K562 (cell line): ENCODE data around the gene CNTN5. TPM values are rescaled to one million over a fixed set of nuclear protein-coding genes. Genes with fewer than 3 reads are reported as not detected.

Source experiments
- ATAC-seq: fragments of 200-7000 bp; cut with Tn5 transposase; 3 replicates; pipeline ENCODE4 v1.9.1; 2020; ENCODE audit warnings: moderate library complexity
- BruUV-seq: library from RNA; stranded (reverse); fragments of 400-500 nt; replicated peaks from 2 replicates; lab custom pipeline; 2021; lab: Mats Ljungman, UMichigan
- CTCF ChIA-PET: fragments of 300-600 bp; formaldehyde crosslinking; extraction: SDS; loops from one replicate; lab custom pipeline; 2021; ENCODE audit warnings: low intra/inter-chr PET ratio; lab: Yijun Ruan, JAX
- POLR2A ChIA-PET: fragments of 300-600, 350-650 bp; sonication (Branson Sonifier 250); formaldehyde crosslinking; extraction: SDS; loops from one replicate; lab custom pipeline; 2021; ENCODE audit warnings: antibody characterized with exemption, inconsistent platforms; lab: Yijun Ruan, JAX
- DNase-seq, 4 experiments: peaks; one replicate each; pipeline versions ENCODE4 v3.0.0 to v3.0.0-alpha.2; 2011 to 2018; ENCODE audit warnings: low spot score in 3 of 4, mixed read lengths in 3 of 4; ENCODE audit errors: extremely low read depth in 1 of 4
- FAIRE-seq: peaks from 2 replicates; lab custom pipeline; 2011; peaks lifted over from hg19 to GRCh38; lab: Jason Lieb, UNC
- H2AFZ ChIP-seq: 2 replicates; pipeline ENCODE4 v1.6.0; 2011; ENCODE audit warnings: low read depth, low read length, control low read depth, inconsistent platforms
- H3K27ac ChIP-seq: fragments of 200-600 bp; 3 replicates; pipeline ENCODE4 v1.8.0; 2011; ENCODE audit warnings: low read depth, mild to moderate bottlenecking, control low read depth, inconsistent platforms, low read length, moderate library complexity, mixed read lengths; ENCODE audit errors: extremely low read depth
- H3K27me3 ChIP-seq, 2 experiments: fragments of 300-600 bp in 1 of 2; 2 replicates in 1 of 2; 3 replicates in 1 of 2; pipeline versions ENCODE4 v1.6.0 to v1.8.0; 2011; ENCODE audit warnings: inconsistent platforms in 2 of 2, low read length in 2 of 2, mild to moderate bottlenecking in 1 of 2, mixed read lengths in 1 of 2, moderate library complexity in 1 of 2; ENCODE audit not compliant: control insufficient read depth in 2 of 2, insufficient read depth in 2 of 2
- H3K36me3 ChIP-seq: fragments of 300-600 bp; 3 replicates; pipeline ENCODE4 v1.8.0; 2011; ENCODE audit warnings: mild to moderate bottlenecking, low read length, inconsistent platforms; ENCODE audit not compliant: control insufficient read depth, insufficient read depth
- H3K4me1 ChIP-seq, 2 experiments: fragments of 200-600 bp in 1 of 2; replicated peaks in 1 of 2; 2 replicates in 1 of 2; 3 replicates in 1 of 2; pipeline versions ENCODE4 v1.5.1 to v1.8.0; 2011; ENCODE audit warnings: inconsistent platforms in 2 of 2, low read length in 2 of 2, mild to moderate bottlenecking in 1 of 2, mixed read lengths in 1 of 2, moderate library complexity in 1 of 2; ENCODE audit not compliant: control insufficient read depth in 2 of 2, insufficient read depth in 2 of 2
- H3K4me2 ChIP-seq: 2 replicates; pipeline ENCODE4 v1.6.1; 2011; ENCODE audit warnings: low read length, control low read depth, inconsistent platforms, mixed read lengths; ENCODE audit not compliant: insufficient read depth
- H3K4me3 ChIP-seq: fragments of 200-600 bp; sonication (generic), shearing (Covaris generic); 2 replicates; pipeline ENCODE4 v1.5.1; 2016; ENCODE audit warnings: control low read depth, inconsistent platforms
- H3K79me2 ChIP-seq: fragments of 200-600 bp; 3 replicates; pipeline ENCODE4 v1.8.0; 2011; ENCODE audit warnings: low read length, inconsistent platforms; ENCODE audit not compliant: control insufficient read depth, insufficient read depth
- H3K9ac ChIP-seq, 2 experiments: 2 replicates each; pipeline versions ENCODE4 v1.6.0 to v1.6.1; 2011; ENCODE audit warnings: low read depth in 2 of 2, low read length in 2 of 2, control low read depth in 1 of 2, inconsistent platforms in 1 of 2, mild to moderate bottlenecking in 1 of 2, mixed read lengths in 1 of 2; ENCODE audit not compliant: insufficient read depth in 1 of 2
- H3K9me1 ChIP-seq: one replicate; pipeline ENCODE4 v1.6.0; 2011; ENCODE audit warnings: inconsistent platforms, mild to moderate bottlenecking, low read length, moderate library complexity; ENCODE audit not compliant: control insufficient read depth, insufficient read depth
- H3K9me3 ChIP-seq: replicated peaks from 2 replicates; pipeline ENCODE4 v1.5.1; 2011; ENCODE audit warnings: low read depth, low read length, inconsistent platforms; ENCODE audit not compliant: control insufficient read depth, insufficient read depth
- H4K20me1 ChIP-seq: replicated peaks from 2 replicates; pipeline ENCODE4 v1.6.1; 2011; ENCODE audit warnings: low read length, inconsistent platforms, mixed read lengths; ENCODE audit not compliant: control insufficient read depth, insufficient read depth
- HDAC6 ChIP-seq: IDR thresholded peaks from 2 replicates; pipeline ENCODE4 v1.6.1; 2012; ENCODE audit warnings: low read depth, mild to moderate bottlenecking, control low read depth, inconsistent platforms, low read length, moderate library complexity
- HNRNPH1 ChIP-seq: fragments of 200-400 bp; formaldehyde crosslinking; optimal IDR thresholded peaks from 2 replicates; pipeline ENCODE3; 2017; ENCODE audit warnings: low read depth, mild to moderate bottlenecking, low read length, moderate library complexity
- POU5F1 ChIP-seq: fragments of 150-350 bp; IDR thresholded peaks from 2 replicates; pipeline ENCODE4 v1.6.1; 2014; ENCODE audit warnings: borderline replicate concordance, low read length, low read depth, mild to moderate bottlenecking; ENCODE audit not compliant: partially characterized antibody
- WGBS: fragments of 100-300 bp; shearing (Covaris generic); methylation state at CpG from one replicate; pipeline ENCODE4 v1.1.6; 2016; ENCODE audit warnings: low coverage, mixed read lengths; ENCODE audit not compliant: insufficient coverage; ENCODE audit errors: missing lambda C conversion rate; 5-methylcytosine and 5-hydroxymethylcytosine counted together
- in situ Hi-C: fragments of 300-500 bp; cut with MboI; formaldehyde crosslinking; loops from 4 replicates; pipeline ENCODE4 v1.15.0; 2018; ENCODE audit warnings: inconsistent platforms, mixed read lengths
- intact Hi-C: fragments of 100-400 bp; cut with micrococcal nuclease; formaldehyde crosslinking; loops from 2 replicates; pipeline ENCODE4 v1.14.2; 2022
- polyA plus RNA-seq, 8 experiments: library from polyadenylated mRNA; depleted of rRNA in 4 of 8; stranded (reverse) in 5 of 8; unstranded in 3 of 8; fragments of >200 nt; fragmentation: Nextera tagmentation in 2 of 8; fragmentation: Illumina TruSeq in 1 of 8; extraction: Ambion mirVana in 2 of 8; extraction: Trizol in 1 of 8; gene quantifications; 2 replicates each; pipeline versions ENCODE4 v1.2.1 to v1.2.3, GENCODE V29; 2011 to 2014; ENCODE audit warnings: inconsistent platforms in 1 of 8, missing spikeins in 1 of 8
- total RNA-seq, 7 experiments: library from RNA; depleted of rRNA in 6 of 7; stranded (reverse); fragments of >200 nt in 6 of 7; fragmentation: Illumina TruSeq in 2 of 7; extraction: Trizol in 2 of 7; gene quantifications; 2 replicates each; pipeline versions ENCODE4 v1.2.1 to v1.2.3, GENCODE V29; 2011 to 2021; ENCODE audit warnings: low replicate concordance in 1 of 7
- TF ChIP-seq, protein P1 (sequence below): fragments of 200-600 bp; sonication (generic); IDR thresholded peaks from one replicate; pipeline ENCODE4 v1.6.1; 2012; ENCODE audit warnings: mild to moderate bottlenecking, low read depth, low read length, inconsistent platforms

The CNTN5 gene
- total and polyA plus RNA-seq, 9 of the 15 experiments (the other 6 are each of a cell fraction or from before 2014, with no cell fraction given), result 0.03 TPM; not detected in 8

DNA sequence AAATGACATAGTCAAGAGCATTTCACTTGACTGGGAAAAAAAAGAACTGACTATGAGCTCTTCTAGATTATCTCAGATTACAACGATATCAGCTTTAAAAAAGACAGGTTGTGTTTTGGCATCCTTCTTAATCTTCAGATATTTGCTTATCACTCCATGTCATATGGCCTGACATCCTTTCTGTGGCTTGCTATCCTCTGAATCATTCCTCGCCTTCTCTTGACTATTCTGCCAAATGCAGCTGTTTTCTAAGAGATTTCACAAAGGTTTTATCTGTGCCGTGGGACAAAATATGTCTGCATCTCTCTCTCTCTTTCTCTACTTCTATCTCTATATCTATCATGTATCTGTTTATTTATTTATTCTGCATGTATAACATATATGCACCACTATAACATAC, 746.1 kb downstream of the CNTN5 start:
- no TSS peak for BruUV-seq
- Histone ChIP-seq H4K20me1 (no peaks in the 10 kb centered on the region), H2AFZ (no peak overlapping the region), H3K36me3 (no peaks in the 10 kb centered on the region), H3K4me1 (no peaks in the 10 kb centered on the region), H3K79me2 (no peaks in the 10 kb centered on the region), H3K4me3 (no peak overlapping the region), H3K9me3 (no peaks in the 10 kb centered on the region), H3K4me2 (no peak overlapping the region), H3K27me3 (no peaks in the 10 kb centered on the region), H3K9me1 (no peaks in the 10 kb centered on the region), H3K9ac (no peak overlapping the region), H3K27ac (no peak overlapping the region)
- ChIA-PET POLR2A (interaction anchor here (0.7 kb wide), 1 partner anchor 24 kb away, joined by 5 read pairs; no protein-coding TSS in a partner anchor), CTCF (no interaction called here)
- FAIRE-seq (no peak), ATAC-seq (no peak), DNase-seq (no peak)
- intact Hi-C loops, result no loop called here
- WGBS, result 0% methylated on average over 3 of the region's 3 CpGs
- in situ Hi-C loops, result no loop called here
- TF ChIP-seq HNRNPH1, result no peak
- no peak for TF ChIP-seq POU5F1
- no peak for TF ChIP-seq HDAC6
- TF ChIP-seq, protein P1, sequence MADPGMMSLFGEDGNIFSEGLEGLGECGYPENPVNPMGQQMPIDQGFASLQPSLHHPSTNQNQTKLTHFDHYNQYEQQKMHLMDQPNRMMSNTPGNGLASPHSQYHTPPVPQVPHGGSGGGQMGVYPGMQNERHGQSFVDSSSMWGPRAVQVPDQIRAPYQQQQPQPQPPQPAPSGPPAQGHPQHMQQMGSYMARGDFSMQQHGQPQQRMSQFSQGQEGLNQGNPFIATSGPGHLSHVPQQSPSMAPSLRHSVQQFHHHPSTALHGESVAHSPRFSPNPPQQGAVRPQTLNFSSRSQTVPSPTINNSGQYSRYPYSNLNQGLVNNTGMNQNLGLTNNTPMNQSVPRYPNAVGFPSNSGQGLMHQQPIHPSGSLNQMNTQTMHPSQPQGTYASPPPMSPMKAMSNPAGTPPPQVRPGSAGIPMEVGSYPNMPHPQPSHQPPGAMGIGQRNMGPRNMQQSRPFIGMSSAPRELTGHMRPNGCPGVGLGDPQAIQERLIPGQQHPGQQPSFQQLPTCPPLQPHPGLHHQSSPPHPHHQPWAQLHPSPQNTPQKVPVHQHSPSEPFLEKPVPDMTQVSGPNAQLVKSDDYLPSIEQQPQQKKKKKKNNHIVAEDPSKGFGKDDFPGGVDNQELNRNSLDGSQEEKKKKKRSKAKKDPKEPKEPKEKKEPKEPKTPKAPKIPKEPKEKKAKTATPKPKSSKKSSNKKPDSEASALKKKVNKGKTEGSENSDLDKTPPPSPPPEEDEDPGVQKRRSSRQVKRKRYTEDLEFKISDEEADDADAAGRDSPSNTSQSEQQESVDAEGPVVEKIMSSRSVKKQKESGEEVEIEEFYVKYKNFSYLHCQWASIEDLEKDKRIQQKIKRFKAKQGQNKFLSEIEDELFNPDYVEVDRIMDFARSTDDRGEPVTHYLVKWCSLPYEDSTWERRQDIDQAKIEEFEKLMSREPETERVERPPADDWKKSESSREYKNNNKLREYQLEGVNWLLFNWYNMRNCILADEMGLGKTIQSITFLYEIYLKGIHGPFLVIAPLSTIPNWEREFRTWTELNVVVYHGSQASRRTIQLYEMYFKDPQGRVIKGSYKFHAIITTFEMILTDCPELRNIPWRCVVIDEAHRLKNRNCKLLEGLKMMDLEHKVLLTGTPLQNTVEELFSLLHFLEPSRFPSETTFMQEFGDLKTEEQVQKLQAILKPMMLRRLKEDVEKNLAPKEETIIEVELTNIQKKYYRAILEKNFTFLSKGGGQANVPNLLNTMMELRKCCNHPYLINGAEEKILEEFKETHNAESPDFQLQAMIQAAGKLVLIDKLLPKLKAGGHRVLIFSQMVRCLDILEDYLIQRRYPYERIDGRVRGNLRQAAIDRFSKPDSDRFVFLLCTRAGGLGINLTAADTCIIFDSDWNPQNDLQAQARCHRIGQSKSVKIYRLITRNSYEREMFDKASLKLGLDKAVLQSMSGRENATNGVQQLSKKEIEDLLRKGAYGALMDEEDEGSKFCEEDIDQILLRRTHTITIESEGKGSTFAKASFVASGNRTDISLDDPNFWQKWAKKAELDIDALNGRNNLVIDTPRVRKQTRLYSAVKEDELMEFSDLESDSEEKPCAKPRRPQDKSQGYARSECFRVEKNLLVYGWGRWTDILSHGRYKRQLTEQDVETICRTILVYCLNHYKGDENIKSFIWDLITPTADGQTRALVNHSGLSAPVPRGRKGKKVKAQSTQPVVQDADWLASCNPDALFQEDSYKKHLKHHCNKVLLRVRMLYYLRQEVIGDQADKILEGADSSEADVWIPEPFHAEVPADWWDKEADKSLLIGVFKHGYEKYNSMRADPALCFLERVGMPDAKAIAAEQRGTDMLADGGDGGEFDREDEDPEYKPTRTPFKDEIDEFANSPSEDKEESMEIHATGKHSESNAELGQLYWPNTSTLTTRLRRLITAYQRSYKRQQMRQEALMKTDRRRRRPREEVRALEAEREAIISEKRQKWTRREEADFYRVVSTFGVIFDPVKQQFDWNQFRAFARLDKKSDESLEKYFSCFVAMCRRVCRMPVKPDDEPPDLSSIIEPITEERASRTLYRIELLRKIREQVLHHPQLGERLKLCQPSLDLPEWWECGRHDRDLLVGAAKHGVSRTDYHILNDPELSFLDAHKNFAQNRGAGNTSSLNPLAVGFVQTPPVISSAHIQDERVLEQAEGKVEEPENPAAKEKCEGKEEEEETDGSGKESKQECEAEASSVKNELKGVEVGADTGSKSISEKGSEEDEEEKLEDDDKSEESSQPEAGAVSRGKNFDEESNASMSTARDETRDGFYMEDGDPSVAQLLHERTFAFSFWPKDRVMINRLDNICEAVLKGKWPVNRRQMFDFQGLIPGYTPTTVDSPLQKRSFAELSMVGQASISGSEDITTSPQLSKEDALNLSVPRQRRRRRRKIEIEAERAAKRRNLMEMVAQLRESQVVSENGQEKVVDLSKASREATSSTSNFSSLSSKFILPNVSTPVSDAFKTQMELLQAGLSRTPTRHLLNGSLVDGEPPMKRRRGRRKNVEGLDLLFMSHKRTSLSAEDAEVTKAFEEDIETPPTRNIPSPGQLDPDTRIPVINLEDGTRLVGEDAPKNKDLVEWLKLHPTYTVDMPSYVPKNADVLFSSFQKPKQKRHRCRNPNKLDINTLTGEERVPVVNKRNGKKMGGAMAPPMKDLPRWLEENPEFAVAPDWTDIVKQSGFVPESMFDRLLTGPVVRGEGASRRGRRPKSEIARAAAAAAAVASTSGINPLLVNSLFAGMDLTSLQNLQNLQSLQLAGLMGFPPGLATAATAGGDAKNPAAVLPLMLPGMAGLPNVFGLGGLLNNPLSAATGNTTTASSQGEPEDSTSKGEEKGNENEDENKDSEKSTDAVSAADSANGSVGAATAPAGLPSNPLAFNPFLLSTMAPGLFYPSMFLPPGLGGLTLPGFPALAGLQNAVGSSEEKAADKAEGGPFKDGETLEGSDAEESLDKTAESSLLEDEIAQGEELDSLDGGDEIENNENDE, result no peak
